ENCODE results near the gene PTPDC1. TPM values are rescaled to one million over a fixed set of nuclear protein-coding genes. Genes with fewer than 3 reads are reported as not detected.

PTPDC1 gene, protein sequence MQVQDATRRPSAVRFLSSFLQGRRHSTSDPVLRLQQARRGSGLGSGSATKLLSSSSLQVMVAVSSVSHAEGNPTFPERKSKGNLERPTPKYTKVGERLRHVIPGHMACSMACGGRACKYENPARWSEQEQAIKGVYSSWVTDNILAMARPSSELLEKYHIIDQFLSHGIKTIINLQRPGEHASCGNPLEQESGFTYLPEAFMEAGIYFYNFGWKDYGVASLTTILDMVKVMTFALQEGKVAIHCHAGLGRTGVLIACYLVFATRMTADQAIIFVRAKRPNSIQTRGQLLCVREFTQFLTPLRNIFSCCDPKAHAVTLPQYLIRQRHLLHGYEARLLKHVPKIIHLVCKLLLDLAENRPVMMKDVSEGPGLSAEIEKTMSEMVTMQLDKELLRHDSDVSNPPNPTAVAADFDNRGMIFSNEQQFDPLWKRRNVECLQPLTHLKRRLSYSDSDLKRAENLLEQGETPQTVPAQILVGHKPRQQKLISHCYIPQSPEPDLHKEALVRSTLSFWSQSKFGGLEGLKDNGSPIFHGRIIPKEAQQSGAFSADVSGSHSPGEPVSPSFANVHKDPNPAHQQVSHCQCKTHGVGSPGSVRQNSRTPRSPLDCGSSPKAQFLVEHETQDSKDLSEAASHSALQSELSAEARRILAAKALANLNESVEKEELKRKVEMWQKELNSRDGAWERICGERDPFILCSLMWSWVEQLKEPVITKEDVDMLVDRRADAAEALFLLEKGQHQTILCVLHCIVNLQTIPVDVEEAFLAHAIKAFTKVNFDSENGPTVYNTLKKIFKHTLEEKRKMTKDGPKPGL
- total RNA-seq, result 10 to 100 TPM; 11.7 to 12.2 TPM

DNA sequence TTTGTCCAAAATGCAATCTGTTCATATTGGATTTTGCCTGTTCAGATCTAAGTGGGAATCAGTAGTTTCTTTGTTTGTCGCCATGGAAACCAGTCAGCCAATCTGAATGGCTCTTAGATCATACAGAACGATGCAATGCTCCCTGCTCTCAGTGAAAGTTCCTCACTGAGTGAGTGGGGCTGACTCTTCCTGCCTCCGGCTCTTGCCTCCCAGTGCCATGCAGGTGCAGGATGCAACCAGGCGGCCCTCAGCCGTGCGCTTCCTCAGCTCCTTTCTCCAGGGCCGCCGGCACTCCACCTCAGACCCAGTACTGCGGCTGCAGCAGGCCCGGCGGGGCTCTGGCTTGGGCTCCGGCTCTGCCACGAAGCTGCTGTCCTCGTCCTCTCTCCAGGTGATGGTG is at the start of gene PTPDC1:
PTPDC1 (plus strand) TSS at position 151 of the 400 bp plus-strand sequence; CDS start at position 218, 67 bp downstream.
- no peak for DNase-seq
- ATAC-seq, result no peak

DNA sequence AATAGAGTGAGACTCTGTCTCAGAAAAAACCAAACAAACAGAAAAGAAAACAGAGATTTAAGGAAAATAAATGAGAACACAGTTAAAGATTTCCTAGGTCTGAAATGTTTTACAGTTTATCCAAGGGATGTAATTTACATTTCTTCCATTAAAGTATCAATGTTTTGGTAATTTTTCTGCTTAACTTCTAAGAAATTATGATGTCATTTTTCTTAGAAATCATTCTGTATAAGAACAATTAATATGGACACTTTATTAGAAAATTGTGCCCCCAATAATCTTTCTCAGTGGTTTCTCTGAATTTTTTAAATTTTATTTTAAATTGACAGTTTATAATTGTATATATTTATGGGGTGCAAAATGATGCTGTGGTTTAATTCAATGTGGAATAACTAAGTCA is 49.8 kb upstream of the PTPDC1 start:
- Histone ChIP-seq H3K9me3 (no peaks in the 10 kb centered on the region), H3K27me3 (no peaks in the 10 kb centered on the region), H3K27ac (no peak overlapping the region), H3K36me3 (replicated peaks in 1 of 2; ENCODE audit: insufficient read depth in 1 of 2, low read depth in 2 of 2) (no peaks in the 10 kb centered on the region), H3K4me3 (no peak overlapping the region), H3K4me1 (peaks cover 20% of the 10 kb centered on the region)
- intact Hi-C loops (cut with DNase I), result no loop called here
- ATAC-seq (no peak), DNase-seq (no peak)
- no peak for TF ChIP-seq POLR2A (IDR thresholded peaks at IDR 0.05)
- TF ChIP-seq, protein P1, sequence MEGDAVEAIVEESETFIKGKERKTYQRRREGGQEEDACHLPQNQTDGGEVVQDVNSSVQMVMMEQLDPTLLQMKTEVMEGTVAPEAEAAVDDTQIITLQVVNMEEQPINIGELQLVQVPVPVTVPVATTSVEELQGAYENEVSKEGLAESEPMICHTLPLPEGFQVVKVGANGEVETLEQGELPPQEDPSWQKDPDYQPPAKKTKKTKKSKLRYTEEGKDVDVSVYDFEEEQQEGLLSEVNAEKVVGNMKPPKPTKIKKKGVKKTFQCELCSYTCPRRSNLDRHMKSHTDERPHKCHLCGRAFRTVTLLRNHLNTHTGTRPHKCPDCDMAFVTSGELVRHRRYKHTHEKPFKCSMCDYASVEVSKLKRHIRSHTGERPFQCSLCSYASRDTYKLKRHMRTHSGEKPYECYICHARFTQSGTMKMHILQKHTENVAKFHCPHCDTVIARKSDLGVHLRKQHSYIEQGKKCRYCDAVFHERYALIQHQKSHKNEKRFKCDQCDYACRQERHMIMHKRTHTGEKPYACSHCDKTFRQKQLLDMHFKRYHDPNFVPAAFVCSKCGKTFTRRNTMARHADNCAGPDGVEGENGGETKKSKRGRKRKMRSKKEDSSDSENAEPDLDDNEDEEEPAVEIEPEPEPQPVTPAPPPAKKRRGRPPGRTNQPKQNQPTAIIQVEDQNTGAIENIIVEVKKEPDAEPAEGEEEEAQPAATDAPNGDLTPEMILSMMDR (IDR thresholded peaks at IDR 0.05), result no peak

More for the DNA sequence above, at the start of gene PTPDC1:
- no peaks in the 10 kb centered on the region for H3K4me1 ChIP-seq
- H3K9me3 ChIP-seq, result no peaks in the 10 kb centered on the region
- H3K27ac ChIP-seq, result no peak within 1 kb of the TSS
- no peak within 1 kb of the TSS for H3K4me3 ChIP-seq
- no peaks in the 10 kb centered on the region for H3K36me3 ChIP-seq (replicated peaks in 1 of 2; ENCODE audit: insufficient read depth in 1 of 2, low read depth in 2 of 2)
- intact Hi-C loops (cut with DNase I), result no loop called here
- WGBS, 2 donors, result 90 to 96% methylated on average over 9 to 14 of the region's 14 CpGs
- H3K27me3 ChIP-seq, result no peaks in the 10 kb centered on the region
- TF ChIP-seq POLR2A (IDR thresholded peaks at IDR 0.05), result no peak

DNA sequence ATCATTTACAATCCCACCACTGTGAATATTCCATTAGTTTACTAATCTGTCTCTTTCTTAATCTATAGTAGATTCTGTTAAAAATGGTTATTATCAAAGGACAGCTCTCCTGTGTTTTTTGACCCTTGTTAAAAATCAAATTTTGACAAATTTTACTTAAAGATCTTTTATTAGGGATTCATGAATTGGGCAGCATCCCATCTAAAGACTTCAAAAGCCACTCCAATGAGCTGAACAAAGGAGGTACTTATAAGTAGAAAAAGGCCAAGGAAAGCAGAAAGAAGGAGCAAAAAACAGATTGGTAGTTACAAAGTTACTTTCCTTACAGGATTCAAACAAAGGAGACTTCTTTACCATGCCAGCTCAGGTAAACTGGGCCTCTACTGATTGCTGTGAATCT is 44.5 kb upstream of the PTPDC1 start:
- DNase-seq, result no peak
- no peaks in the 10 kb centered on the region for H3K27me3 ChIP-seq
- ATAC-seq, result no peak
- no peaks in the 10 kb centered on the region for H3K36me3 ChIP-seq (replicated peaks in 1 of 2; ENCODE audit: insufficient read depth in 1 of 2, low read depth in 2 of 2)
- no peaks in the 10 kb centered on the region for H3K4me1 ChIP-seq
- no peaks in the 10 kb centered on the region for H3K9me3 ChIP-seq
- no peak overlapping the region for H3K27ac ChIP-seq
- TF ChIP-seq POLR2A (IDR thresholded peaks at IDR 0.05), result no peak
- TF ChIP-seq, protein P1 (IDR thresholded peaks at IDR 0.05), result no peak
- intact Hi-C loops (cut with DNase I), result no loop called here
- H3K4me3 ChIP-seq, result no peak overlapping the region

DNA sequence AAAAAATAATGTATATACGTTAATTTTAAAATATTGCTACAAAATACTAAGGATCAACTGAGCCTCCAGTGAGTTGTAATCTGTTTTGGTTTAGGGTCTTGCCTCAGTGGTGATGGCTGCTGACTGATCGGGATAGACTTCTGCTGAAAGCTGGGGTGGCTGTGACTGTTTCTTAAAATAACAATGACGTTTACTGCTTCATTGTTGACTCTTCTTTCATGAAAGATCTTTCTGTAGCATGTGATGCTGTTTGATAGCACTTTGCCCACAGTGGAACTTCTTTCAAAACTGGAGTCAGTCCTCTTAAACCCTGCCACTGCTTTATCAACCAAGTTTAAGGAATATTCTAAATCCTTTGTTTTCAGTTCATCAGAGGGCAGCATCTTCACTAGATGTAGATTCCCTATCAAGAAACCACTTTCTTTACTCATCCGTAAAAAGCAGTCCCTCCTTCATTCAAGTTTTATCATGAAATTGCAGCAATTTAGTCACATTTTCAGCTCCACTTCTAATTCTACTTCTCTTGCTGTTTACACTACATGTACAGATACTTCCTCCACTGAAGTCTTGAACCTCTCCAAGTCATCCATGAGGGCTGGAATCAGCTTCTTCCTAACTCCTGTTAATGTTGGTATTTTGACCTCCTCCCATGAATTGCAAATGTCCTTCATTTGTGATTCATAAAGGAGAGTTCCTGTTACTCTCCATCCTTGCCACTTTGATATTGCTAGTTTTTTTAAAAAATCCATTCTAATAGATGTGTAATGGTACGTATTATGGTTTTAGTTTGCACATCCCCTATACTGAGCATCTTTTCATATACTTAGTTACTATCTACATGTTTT is 41.5 kb upstream of the PTPDC1 start:
- H3K27ac ChIP-seq, result no peak overlapping the region
- no peak for TF ChIP-seq POLR2A (IDR thresholded peaks at IDR 0.05)
- TF ChIP-seq, protein P1 (IDR thresholded peaks at IDR 0.05), result no peak
- H3K9me3 ChIP-seq, result no peaks in the 10 kb centered on the region
- H3K4me3 ChIP-seq, result no peak overlapping the region
- ATAC-seq, result no peak
- no peaks in the 10 kb centered on the region for H3K27me3 ChIP-seq
- H3K36me3 ChIP-seq (replicated peaks in 1 of 2; ENCODE audit: insufficient read depth in 1 of 2, low read depth in 2 of 2), result no peaks in the 10 kb centered on the region
- intact Hi-C loops (cut with DNase I), result no loop called here
- no peaks in the 10 kb centered on the region for H3K4me1 ChIP-seq
- no peak for DNase-seq
- WGBS, 2 donors, result 62% methylated on average over 5 of the region's 5 CpGs

DNA sequence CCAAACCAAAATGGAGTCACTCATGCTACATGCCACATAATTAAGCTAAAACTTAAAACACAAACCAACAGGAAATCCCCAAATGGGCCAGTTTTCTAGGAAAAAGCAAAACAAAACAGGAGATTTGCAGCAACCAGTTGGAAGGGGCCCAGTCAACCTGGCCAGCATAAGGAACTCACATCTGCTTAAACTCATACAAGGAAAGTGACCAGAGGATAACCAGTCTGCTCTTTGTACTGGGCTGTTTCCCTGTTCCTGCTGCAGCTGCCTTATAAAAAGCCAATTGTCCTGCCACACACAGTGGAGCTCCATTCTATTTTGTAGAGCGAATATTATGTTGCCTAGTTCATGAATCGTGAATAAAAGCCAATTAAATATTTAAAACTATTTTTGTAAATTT is 29.5 kb upstream of the PTPDC1 start:
- TF ChIP-seq, protein P1 (IDR thresholded peaks at IDR 0.05), result no peak
- TF ChIP-seq POLR2A (IDR thresholded peaks at IDR 0.05), result no peak
- Histone ChIP-seq H3K4me1 (peaks cover 24% of the 10 kb centered on the region), H3K36me3 (replicated peaks in 1 of 2; ENCODE audit: insufficient read depth in 1 of 2, low read depth in 2 of 2) (no peaks in the 10 kb centered on the region), H3K27ac (no peak overlapping the region), H3K27me3 (no peaks in the 10 kb centered on the region), H3K9me3 (no peaks in the 10 kb centered on the region), H3K4me3 (no peak overlapping the region)
- no peak for ATAC-seq
- 96 to 98% methylated on average over 2 of the region's 2 CpGs for WGBS, 2 donors
- intact Hi-C loops (cut with DNase I), result no loop called here
- no peak for DNase-seq
